Fibroblast of peridontal ligament (primary cell): ENCODE measurements around the gene DPPA3.
A peak's percentile ranks its signal among the peaks of the same experiment; 100 is the strongest.
"Not testable (repeated sequence)": the region's sequence is repeated elsewhere in the genome, so short reads cannot be mapped to it uniquely, and the experiment has no call there.

Experiments
- DNase-seq: peaks from one replicate; pipeline ENCODE4 v3.0.0-alpha.2; 2010; ENCODE audit errors: extremely low read depth

Gene DPPA3

GRCh38 chr12:7711133-7711532 is at the start of gene DPPA3:
Gene DPPA3, plus strand, starts transcription at chr12:7711433. Its CDS starts 138 bp downstream, at chr12:7711571.
- DNase-seq = no peak

- DNase-seq = no peak
These were observed 49.5 kb upstream of the DPPA3 start for GRCh38 chr12:7661741-7662140.

- DNase-seq = no peak
These were observed 44.6 kb upstream of the DPPA3 start for GRCh38 chr12:7666595-7666994.

GRCh38 chr12:7667125-7667524 is 44.1 kb upstream of the DPPA3 start:
- DNase-seq = peak; percentile 12

- no peak for DNase-seq
These were observed 43.1 kb upstream of the DPPA3 start for GRCh38 chr12:7668171-7668570.

GRCh38 chr12:7675455-7675854 is 35.8 kb upstream of the DPPA3 start:
- not testable (repeated sequence) for DNase-seq

GRCh38 chr12:7677432-7677888 is 33.8 kb upstream of the DPPA3 start:
- peak; percentile 67 for DNase-seq

GRCh38 chr12:7678744-7679143 is 32.5 kb upstream of the DPPA3 start:
- DNase-seq = no peak

GRCh38 chr12:7679251-7680045 is 31.8 kb upstream of the DPPA3 start:
- no peak for DNase-seq

- no peak for DNase-seq
These were observed 29.7 kb upstream of the DPPA3 start for GRCh38 chr12:7681535-7681934.

GRCh38 chr12:7693793-7694192 is 17.4 kb upstream of the DPPA3 start:
- DNase-seq = no peak

GRCh38 chr12:7694556-7695236 is 16.5 kb upstream of the DPPA3 start:
- DNase-seq = no peak

GRCh38 chr12:7695237-7695560 is 16.0 kb upstream of the DPPA3 start:
- DNase-seq = no peak

- no peak for DNase-seq
These were observed 15.6 kb upstream of the DPPA3 start, which contains the start of gene GDF3 for GRCh38 chr12:7695566-7696197. Gene GDF3, minus strand, starts transcription at chr12:7695775. Its CDS starts 47 bp downstream, at chr12:7695728.

- DNase-seq = no peak
These were observed 5.4 kb upstream of the DPPA3 start for GRCh38 chr12:7705846-7706245.

- DNase-seq = no peak
These were observed 1.1 kb upstream of the DPPA3 start for GRCh38 chr12:7709969-7710675.

GRCh38 chr12:7712841-7713442 is 1.7 kb downstream of the DPPA3 start:
- DNase-seq = no peak

GRCh38 chr12:7716381-7716780 is 5.1 kb downstream of the DPPA3 start:
- peak; percentile 6 for DNase-seq

GRCh38 chr12:7719946-7720730 is 8.9 kb downstream of the DPPA3 start:
- no peak for DNase-seq

- DNase-seq = no peak
These were observed 12.7 kb downstream of the DPPA3 start for GRCh38 chr12:7723926-7724325.

GRCh38 chr12:7729746-7730145 is 18.5 kb downstream of the DPPA3 start:
- no peak for DNase-seq
